NCI-H1092 (cell line): ENCODE data around the gene DGKA.
A peak's percentile ranks its signal among the peaks of the same experiment; 100 is the strongest.

Source experiments
- DNase-seq: peaks from one replicate; lab custom pipeline; 2025; lab: John Stamatoyannopoulos, UW

Gene DGKA

GRCh38 chr12:55931780-55932550 is 1.0 kb downstream of the DGKA start:
- no peak for DNase-seq

GRCh38 chr12:55932551-55932910 is 1.6 kb downstream of the DGKA start:
- no peak for DNase-seq

- no peak for DNase-seq
Observed at GRCh38 chr12:55933169-55933798, 2.3 kb downstream of the DGKA start.

GRCh38 chr12:55933799-55934742 is 3.1 kb downstream of the DGKA start:
- DNase-seq = no peak

- no peak for DNase-seq
Observed at GRCh38 chr12:55934773-55935172, 3.8 kb downstream of the DGKA start.

DNA sequence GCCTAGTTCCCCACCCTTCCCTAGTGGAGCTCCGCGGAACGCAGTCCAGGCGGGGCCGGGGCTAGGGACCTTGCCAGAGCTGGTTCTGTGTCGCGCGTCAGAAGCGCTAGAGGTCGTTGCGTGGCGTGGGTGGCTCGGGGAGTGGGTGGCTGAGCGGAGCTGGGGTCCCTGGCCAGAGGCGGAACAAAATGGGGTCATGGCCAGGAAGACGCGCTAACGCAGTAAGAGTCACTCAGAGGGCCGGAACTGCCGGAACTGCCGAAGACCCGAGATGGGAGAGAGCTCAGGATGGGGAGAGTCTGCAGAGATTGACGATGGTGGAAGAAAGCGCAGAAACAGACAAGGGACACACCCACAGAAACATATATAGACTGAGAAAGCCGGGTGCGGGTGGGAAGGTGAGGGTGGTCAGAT is 4.8 kb downstream of the DGKA start:
- no peak for DNase-seq

- no peak for DNase-seq
Observed at GRCh38 chr12:55937981-55938380, 7.0 kb downstream of the DGKA start.

GRCh38 chr12:55938826-55939501 is 8.0 kb downstream of the DGKA start:
- DNase-seq = no peak

GRCh38 chr12:55940065-55940732 is 9.2 kb downstream of the DGKA start:
- peak; percentile 36 for DNase-seq

GRCh38 chr12:55942055-55942454 is 11.1 kb downstream of the DGKA start:
- no peak for DNase-seq

DNA sequence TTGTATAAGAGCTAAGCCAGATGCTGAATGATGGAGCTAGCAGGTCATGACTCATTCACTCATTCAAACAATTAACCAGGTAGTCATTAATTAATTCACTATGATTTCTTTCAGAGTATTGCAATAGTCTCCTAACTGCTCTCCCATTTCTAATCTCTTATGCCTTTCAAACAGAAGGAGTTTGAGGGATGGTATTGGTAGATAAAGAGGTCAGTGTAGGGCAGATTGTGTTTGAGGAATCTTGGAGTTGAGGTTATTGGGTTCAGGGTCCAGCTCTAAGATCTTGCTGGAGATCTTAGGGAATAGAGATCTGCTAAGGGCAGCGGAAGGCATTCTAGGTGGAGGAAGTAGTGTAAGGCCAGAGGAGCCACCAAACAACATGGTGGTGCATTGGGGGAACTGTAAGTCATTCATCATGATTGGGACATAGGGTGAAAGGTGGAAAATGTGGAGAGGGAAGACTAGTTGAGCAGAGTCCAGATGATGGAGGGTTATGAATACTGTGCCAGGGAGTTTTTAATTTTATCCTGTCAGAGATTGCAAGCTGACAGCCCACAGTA is 11.7 kb downstream of the DGKA start:
- DNase-seq = no peak

- no peak for DNase-seq
Observed at GRCh38 chr12:55946553-55946952, 15.6 kb downstream of the DGKA start.

DNA sequence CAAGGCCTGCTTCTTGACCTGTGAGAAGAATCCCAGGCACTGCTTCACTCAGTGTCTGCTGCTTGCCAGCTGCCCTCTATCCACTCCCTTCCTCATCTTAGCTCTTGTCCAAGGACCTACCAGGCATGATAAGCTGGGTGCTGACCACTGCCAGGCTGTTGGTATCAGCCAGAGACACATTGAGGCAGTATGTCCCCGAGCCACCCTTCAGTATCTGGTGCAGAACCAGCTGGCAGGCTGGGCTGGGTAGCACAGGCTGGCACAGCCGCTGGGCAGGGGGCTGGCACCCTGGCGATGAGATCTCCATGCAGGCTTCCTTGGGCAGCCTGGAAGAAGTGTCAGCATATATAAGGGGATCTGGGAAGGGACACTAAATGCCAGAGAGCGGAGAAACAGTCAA is 24.4 kb downstream of the DGKA start:
- DNase-seq = no peak

DNA sequence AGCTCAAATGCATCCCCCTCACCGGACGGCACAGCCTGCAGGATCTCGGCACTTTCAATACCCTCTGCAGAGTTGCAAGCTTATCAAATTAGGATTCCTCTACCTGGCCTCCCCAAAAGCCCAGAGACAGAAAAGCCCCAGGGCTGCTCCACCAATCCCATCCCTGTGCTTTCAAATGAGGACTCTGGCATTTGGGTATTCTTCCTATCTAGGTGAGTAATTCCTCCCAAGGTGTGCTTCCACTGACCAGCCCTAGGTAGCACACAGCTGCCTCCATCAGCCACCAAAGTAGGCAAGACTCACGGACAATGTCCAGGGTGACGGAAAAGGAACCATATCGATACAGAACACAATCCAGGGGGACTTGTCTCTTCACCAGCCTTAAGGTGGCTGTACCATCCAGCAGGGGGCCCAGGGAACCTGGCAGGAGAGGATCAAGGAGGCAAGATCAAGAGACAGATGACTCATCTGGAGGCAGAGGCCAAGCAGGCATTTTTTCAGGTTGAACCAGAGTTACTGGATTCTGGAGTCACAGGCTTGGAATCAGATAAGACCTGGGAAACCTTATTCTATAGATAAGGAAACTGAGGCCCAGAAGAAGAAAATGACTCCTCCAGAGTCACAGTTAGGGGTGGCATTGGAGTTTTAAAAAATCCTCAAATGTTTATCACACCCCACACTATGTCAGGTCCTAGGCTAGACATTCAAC is 25.0 kb downstream of the DGKA start:
- no peak for DNase-seq

DNA sequence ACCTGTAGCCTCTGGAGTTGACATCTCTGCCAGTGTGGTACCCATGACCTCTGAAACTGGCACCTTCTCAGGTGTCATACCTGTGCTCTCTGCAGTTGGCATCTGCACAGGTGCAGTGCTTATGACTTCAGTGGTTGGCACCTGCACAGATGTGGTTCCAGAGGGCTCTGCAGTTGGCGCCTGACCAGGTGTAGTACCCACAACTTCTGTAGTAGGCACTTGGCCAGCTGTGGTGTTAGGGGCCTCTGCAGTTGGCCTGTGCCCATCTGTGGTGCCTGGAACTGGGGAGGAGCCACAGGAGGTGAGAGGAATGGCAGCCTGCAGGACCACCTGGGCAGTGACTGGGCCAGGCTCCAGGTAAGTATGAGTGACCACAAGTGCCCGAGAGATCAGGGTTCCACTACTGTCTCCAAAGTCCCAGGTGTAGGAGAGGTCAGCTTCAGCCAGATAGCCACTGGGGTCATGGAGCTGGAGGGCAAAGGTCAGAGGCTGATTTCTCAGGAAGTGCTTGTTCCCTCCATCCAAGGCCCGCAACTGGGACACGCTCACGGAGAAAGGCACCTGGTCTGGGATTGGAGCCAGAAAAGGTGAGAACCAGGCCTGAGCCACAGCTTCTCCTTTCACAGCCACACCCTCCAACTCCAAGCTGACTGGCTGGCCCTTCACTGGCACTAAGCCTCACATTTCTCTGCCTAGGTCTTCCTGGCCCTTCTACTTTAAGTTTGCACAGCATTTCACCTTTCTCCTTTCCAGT is 26.3 kb downstream of the DGKA start:
- DNase-seq = no peak

- no peak for DNase-seq
Observed at GRCh38 chr12:55963760-55964159, 32.8 kb downstream of the DGKA start.

DNA sequence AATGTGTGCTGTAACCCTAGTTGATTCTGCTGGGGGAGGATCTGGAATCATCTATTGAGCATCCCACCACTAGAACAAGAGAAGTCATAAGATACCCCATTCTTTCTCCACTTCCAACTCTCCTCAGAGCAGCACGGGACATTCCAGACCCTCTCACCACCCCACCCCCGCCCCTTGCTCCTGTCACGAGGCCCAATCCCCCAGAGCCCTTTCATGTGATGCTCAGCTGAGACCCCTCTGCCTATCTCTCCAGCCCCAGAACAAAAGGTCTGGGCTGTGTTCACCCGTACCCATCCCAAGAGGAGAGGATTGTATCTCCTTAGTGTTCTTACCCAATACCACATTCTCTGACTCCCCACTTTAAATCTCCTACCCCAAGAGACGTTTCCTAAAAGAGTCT is 34.3 kb downstream of the DGKA start:
- no peak for DNase-seq

GRCh38 chr12:55965941-55966407 is 35.0 kb downstream of the DGKA start, which contains the start of gene PMEL:
TSS of gene PMEL (minus strand) at chr12:55966042. CDS start at chr12:55966011, 31 bp downstream.
- DNase-seq = no peak

GRCh38 chr12:55966408-55967281 is 35.7 kb downstream of the DGKA start, which contains the start of gene CDK2:
TSS of gene CDK2 (plus strand) at chr12:55966830. CDS start at chr12:55967009, 179 bp downstream.
- peak; percentile 16 for DNase-seq
